Ramos (cell line): ENCODE results near the gene MLST8.

Experiments
- in situ Hi-C: fragments of 300-500 bp; cut with MboI; formaldehyde crosslinking; loops from one replicate; pipeline ENCODE4 v1.14.3; 2022; ENCODE audit warnings: low sequenced_read_pairs; ENCODE audit not compliant: unreplicated experiment

Gene MLST8

GRCh38 chr16:2205104-2205966, at the start of gene MLST8:
Gene MLST8 (plus strand): TSS chr16:2205454. CDS start chr16:2206086, 632 bp downstream.
- in situ Hi-C loops = no loop called here

GRCh38 chr16:2155977-2156848, 49.0 kb upstream of the MLST8 start:
- in situ Hi-C loops = no loop called here

GRCh38 chr16:2156849-2157224, 48.4 kb upstream of the MLST8 start:
- in situ Hi-C loops = no loop called here

- in situ Hi-C loops = no loop called here
Observed at GRCh38 chr16:2157480-2158261, 47.6 kb upstream of the MLST8 start.

GRCh38 chr16:2158262-2158638, 47.0 kb upstream of the MLST8 start:
- in situ Hi-C loops = no loop called here

- in situ Hi-C loops = no loop called here
Observed at GRCh38 chr16:2159175-2159838, 45.9 kb upstream of the MLST8 start.

- in situ Hi-C loops = no loop called here
Observed at GRCh38 chr16:2160915-2161551, 44.2 kb upstream of the MLST8 start.

GRCh38 chr16:2161911-2162310, 43.3 kb upstream of the MLST8 start:
- in situ Hi-C loops = no loop called here

GRCh38 chr16:2162676-2163118, 42.6 kb upstream of the MLST8 start:
- in situ Hi-C loops = no loop called here

- in situ Hi-C loops = no loop called here
Observed at GRCh38 chr16:2163211-2163881, 41.9 kb upstream of the MLST8 start.

- in situ Hi-C loops = no loop called here
Observed at GRCh38 chr16:2165861-2166260, 39.4 kb upstream of the MLST8 start.

- in situ Hi-C loops = no loop called here
Observed at GRCh38 chr16:2166263-2167067, 38.8 kb upstream of the MLST8 start.

- in situ Hi-C loops = no loop called here
Observed at GRCh38 chr16:2167068-2167638, 38.1 kb upstream of the MLST8 start.

GRCh38 chr16:2170080-2170479, 35.2 kb upstream of the MLST8 start:
- in situ Hi-C loops = no loop called here

- in situ Hi-C loops = no loop called here
Observed at GRCh38 chr16:2170587-2171435, 34.4 kb upstream of the MLST8 start.

- in situ Hi-C loops = no loop called here
Observed at GRCh38 chr16:2171601-2172178, 33.6 kb upstream of the MLST8 start.
